C4-2B (cell line): ENCODE data around the gene INPP5J.

Experiments used
- ZFX ChIP-seq: fragments of 450-650 bp; IDR thresholded peaks from 2 replicates; pipeline ENCODE4 v1.6.1; 2017
- TF ChIP-seq, protein P1 (sequence below): fragments of 450-650 bp; conservative IDR thresholded peaks from 2 replicates; pipeline ENCODE4 v1.5.1; 2017; ENCODE audit warnings: mild to moderate bottlenecking

DNA sequence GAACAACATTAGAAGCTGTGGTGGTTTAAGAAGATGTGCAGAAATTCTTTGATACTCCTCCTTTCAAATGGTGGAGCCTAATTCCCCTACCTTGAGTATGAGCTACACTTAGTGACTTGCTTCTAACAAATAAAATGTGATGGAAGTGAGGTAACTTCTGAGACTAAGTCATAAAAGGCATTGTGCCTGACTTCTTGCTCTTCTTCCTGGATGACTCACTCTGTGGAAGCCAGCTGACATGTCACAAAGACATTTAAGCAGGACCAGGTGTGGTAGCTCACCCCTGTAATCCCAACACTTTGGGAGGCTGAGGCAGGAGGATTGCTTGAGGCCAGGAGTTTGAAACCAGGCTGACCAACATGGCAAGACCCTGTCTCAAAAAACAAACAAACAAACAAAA, 21.5 kb downstream of the INPP5J start:
- TF ChIP-seq, protein P1, sequence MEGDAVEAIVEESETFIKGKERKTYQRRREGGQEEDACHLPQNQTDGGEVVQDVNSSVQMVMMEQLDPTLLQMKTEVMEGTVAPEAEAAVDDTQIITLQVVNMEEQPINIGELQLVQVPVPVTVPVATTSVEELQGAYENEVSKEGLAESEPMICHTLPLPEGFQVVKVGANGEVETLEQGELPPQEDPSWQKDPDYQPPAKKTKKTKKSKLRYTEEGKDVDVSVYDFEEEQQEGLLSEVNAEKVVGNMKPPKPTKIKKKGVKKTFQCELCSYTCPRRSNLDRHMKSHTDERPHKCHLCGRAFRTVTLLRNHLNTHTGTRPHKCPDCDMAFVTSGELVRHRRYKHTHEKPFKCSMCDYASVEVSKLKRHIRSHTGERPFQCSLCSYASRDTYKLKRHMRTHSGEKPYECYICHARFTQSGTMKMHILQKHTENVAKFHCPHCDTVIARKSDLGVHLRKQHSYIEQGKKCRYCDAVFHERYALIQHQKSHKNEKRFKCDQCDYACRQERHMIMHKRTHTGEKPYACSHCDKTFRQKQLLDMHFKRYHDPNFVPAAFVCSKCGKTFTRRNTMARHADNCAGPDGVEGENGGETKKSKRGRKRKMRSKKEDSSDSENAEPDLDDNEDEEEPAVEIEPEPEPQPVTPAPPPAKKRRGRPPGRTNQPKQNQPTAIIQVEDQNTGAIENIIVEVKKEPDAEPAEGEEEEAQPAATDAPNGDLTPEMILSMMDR = no peak
- no peak for TF ChIP-seq ZFX
